IMR-90 (cell line): Measurements from ENCODE around the gene CD9.

Experiments
- BHLHE40 ChIP-seq: fragments of 150-350 bp; IDR thresholded peaks from 2 replicates; pipeline ENCODE4 v1.6.1; 2016; ENCODE audit warnings: mild to moderate bottlenecking, low read depth, low read length
- CEBPB ChIP-seq: IDR thresholded peaks from 2 replicates; pipeline ENCODE4 v1.6.1; 2012; ENCODE audit warnings: low read depth, low read length, improper control_type of control experiment
- FOS ChIP-seq: fragments of 150-350 bp; IDR thresholded peaks from 2 replicates; pipeline ENCODE4 v1.6.1; 2016; ENCODE audit warnings: low read depth, low read length
- MAFK ChIP-seq: IDR thresholded peaks from 2 replicates; pipeline ENCODE4 v1.6.1; 2012; ENCODE audit warnings: low read depth, low read length, improper control_type of control experiment
- MAZ ChIP-seq: IDR thresholded peaks from 2 replicates; pipeline ENCODE4 v1.6.1; 2012; ENCODE audit warnings: low read depth, mild to moderate bottlenecking, low read length, improper control_type of control experiment, moderate library complexity, borderline replicate concordance
- MXI1 ChIP-seq: IDR thresholded peaks from 2 replicates; pipeline ENCODE4 v1.6.1; 2012; ENCODE audit warnings: low read depth, mild to moderate bottlenecking, low read length, moderate library complexity, borderline replicate concordance
- POLR2A ChIP-seq: IDR thresholded peaks from 2 replicates; pipeline ENCODE4 v1.6.1; 2012; ENCODE audit warnings: mild to moderate bottlenecking, low read depth, low read length
- RAD21 ChIP-seq: IDR thresholded peaks from 2 replicates; pipeline ENCODE4 v1.6.1; 2012; ENCODE audit warnings: low read length, improper control_type of control experiment
- RCOR1 ChIP-seq: IDR thresholded peaks from 2 replicates; pipeline ENCODE4 v1.6.1; 2012; ENCODE audit warnings: mild to moderate bottlenecking, low read length, improper control_type of control experiment; ENCODE audit not compliant: insufficient replicate concordance
- RFX5 ChIP-seq: IDR thresholded peaks from 2 replicates; pipeline ENCODE4 v1.8.0; 2012; ENCODE audit warnings: low read depth, mild to moderate bottlenecking, low read length, moderate library complexity
- SMC3 ChIP-seq: fragments of 150-350 bp; IDR thresholded peaks from 2 replicates; pipeline ENCODE4 v1.6.1; 2016; ENCODE audit warnings: low read depth, mild to moderate bottlenecking, antibody characterized with exemption, low read length, moderate library complexity
- USF2 ChIP-seq: fragments of 150-350 bp; IDR thresholded peaks from 2 replicates; pipeline ENCODE4 v1.6.1; 2017; ENCODE audit warnings: mild to moderate bottlenecking, antibody characterized with exemption, low read length, low read depth
- TF ChIP-seq, protein P1 (sequence below): conservative IDR thresholded peaks from 2 replicates; pipeline ENCODE4 v1.5.1; 2012; ENCODE audit warnings: mild to moderate bottlenecking, low read depth, low read length, improper control_type of control experiment
- TF ChIP-seq, protein P2 (sequence below): fragments of 150-350 bp; IDR thresholded peaks from 2 replicates; pipeline ENCODE4 v1.6.1; 2016; ENCODE audit warnings: low read depth, mild to moderate bottlenecking, low read length, moderate library complexity, borderline replicate concordance

- TF ChIP-seq, protein P1, sequence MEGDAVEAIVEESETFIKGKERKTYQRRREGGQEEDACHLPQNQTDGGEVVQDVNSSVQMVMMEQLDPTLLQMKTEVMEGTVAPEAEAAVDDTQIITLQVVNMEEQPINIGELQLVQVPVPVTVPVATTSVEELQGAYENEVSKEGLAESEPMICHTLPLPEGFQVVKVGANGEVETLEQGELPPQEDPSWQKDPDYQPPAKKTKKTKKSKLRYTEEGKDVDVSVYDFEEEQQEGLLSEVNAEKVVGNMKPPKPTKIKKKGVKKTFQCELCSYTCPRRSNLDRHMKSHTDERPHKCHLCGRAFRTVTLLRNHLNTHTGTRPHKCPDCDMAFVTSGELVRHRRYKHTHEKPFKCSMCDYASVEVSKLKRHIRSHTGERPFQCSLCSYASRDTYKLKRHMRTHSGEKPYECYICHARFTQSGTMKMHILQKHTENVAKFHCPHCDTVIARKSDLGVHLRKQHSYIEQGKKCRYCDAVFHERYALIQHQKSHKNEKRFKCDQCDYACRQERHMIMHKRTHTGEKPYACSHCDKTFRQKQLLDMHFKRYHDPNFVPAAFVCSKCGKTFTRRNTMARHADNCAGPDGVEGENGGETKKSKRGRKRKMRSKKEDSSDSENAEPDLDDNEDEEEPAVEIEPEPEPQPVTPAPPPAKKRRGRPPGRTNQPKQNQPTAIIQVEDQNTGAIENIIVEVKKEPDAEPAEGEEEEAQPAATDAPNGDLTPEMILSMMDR, result no peak
- TF ChIP-seq POLR2A, result no peak
- TF ChIP-seq, protein P2, sequence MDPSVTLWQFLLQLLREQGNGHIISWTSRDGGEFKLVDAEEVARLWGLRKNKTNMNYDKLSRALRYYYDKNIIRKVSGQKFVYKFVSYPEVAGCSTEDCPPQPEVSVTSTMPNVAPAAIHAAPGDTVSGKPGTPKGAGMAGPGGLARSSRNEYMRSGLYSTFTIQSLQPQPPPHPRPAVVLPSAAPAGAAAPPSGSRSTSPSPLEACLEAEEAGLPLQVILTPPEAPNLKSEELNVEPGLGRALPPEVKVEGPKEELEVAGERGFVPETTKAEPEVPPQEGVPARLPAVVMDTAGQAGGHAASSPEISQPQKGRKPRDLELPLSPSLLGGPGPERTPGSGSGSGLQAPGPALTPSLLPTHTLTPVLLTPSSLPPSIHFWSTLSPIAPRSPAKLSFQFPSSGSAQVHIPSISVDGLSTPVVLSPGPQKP, result no peak
- TF ChIP-seq MAFK, result no peak
- no peak for TF ChIP-seq BHLHE40
- TF ChIP-seq CEBPB, result no peak
- TF ChIP-seq RCOR1, result no peak
- no peak for TF ChIP-seq RAD21
- TF ChIP-seq RFX5, result no peak
- TF ChIP-seq USF2, result no peak
- no peak for TF ChIP-seq MXI1
- TF ChIP-seq MAZ, result no peak
- TF ChIP-seq SMC3, result no peak
- no peak for TF ChIP-seq FOS
These were observed 33.1 kb downstream of the CD9 start for GRCh38 chr12:6233121-6233971.
